Measurements from ENCODE around the gene LACC1. TPM values are rescaled to one million over a fixed set of nuclear protein-coding genes. Genes with fewer than 3 reads are reported as not detected.

Gene LACC1
- total RNA-seq = 2.0 to 2.3 TPM (median 2.1 TPM) in 3 replicates

- H3K27me3 Mint-ChIP-seq (ENCODE audit: low read depth) = peaks cover 18% of the 10 kb centered on the region
- H3K36me3 Mint-ChIP-seq = no peaks in the 10 kb centered on the region
- H3K4me3 Mint-ChIP-seq = peak within 1 kb of the TSS; percentile 83
- no peak for TF ChIP-seq CTCF (IDR thresholded peaks at IDR 0.05; ENCODE audit: unreplicated experiment)
- peaks cover 28% of the 10 kb centered on the region for H3K4me1 Mint-ChIP-seq
- DNase-seq (ENCODE audit: low spot score in 2 of 2, unreplicated experiment in 2 of 2) = peak in 1 of 2 experiments; percentile 42
- no peaks in the 10 kb centered on the region for H3K9me3 Mint-ChIP-seq
- peak within 1 kb of the TSS; percentile 93 for H3K27ac Mint-ChIP-seq
These were observed at the start of gene LACC1 for GRCh38 chr13:43879755-43880181. Gene LACC1 (plus strand): TSS chr13:43879904. CDS start chr13:43880986, 1,082 bp downstream.

- no peak for TF ChIP-seq CTCF (IDR thresholded peaks at IDR 0.05; ENCODE audit: unreplicated experiment)
- no peak for DNase-seq (ENCODE audit: low spot score in 2 of 2, unreplicated experiment in 2 of 2)
- no peaks in the 10 kb centered on the region for H3K36me3 Mint-ChIP-seq
- H3K27ac Mint-ChIP-seq = peak overlapping the region; percentile 70
- H3K4me3 Mint-ChIP-seq = no peak overlapping the region
- H3K27me3 Mint-ChIP-seq (ENCODE audit: low read depth) = no peaks in the 10 kb centered on the region
- H3K9me3 Mint-ChIP-seq = no peaks in the 10 kb centered on the region
- peaks cover 19% of the 10 kb centered on the region for H3K4me1 Mint-ChIP-seq
These were observed 49.2 kb upstream of the LACC1 start for GRCh38 chr13:43830497-43830881.

- H3K27ac Mint-ChIP-seq = peak overlapping the region; percentile 70
- TF ChIP-seq CTCF (IDR thresholded peaks at IDR 0.05; ENCODE audit: unreplicated experiment) = no peak
- no peak overlapping the region for H3K4me3 Mint-ChIP-seq
- no peaks in the 10 kb centered on the region for H3K27me3 Mint-ChIP-seq (ENCODE audit: low read depth)
- H3K4me1 Mint-ChIP-seq = peaks cover 19% of the 10 kb centered on the region
- DNase-seq (ENCODE audit: low spot score in 2 of 2, unreplicated experiment in 2 of 2) = no peak
- H3K36me3 Mint-ChIP-seq = no peaks in the 10 kb centered on the region
- H3K9me3 Mint-ChIP-seq = no peaks in the 10 kb centered on the region
These were observed 48.6 kb upstream of the LACC1 start for GRCh38 chr13:43831088-43831487.

- TF ChIP-seq CTCF (IDR thresholded peaks at IDR 0.05; ENCODE audit: unreplicated experiment) = no peak
- H3K27me3 Mint-ChIP-seq (ENCODE audit: low read depth) = no peaks in the 10 kb centered on the region
- H3K4me3 Mint-ChIP-seq = no peak overlapping the region
- H3K36me3 Mint-ChIP-seq = peaks cover 2% of the 10 kb centered on the region
- H3K4me1 Mint-ChIP-seq = peaks cover 12% of the 10 kb centered on the region
- no peak overlapping the region for H3K27ac Mint-ChIP-seq
- peaks cover 8% of the 10 kb centered on the region for H3K9me3 Mint-ChIP-seq
- no peak for DNase-seq (ENCODE audit: low spot score in 2 of 2, unreplicated experiment in 2 of 2)
These were observed 44.0 kb upstream of the LACC1 start for GRCh38 chr13:43835701-43836100.

- no peak for TF ChIP-seq CTCF (IDR thresholded peaks at IDR 0.05; ENCODE audit: unreplicated experiment)
- H3K4me1 Mint-ChIP-seq = no peaks in the 10 kb centered on the region
- H3K4me3 Mint-ChIP-seq = no peak overlapping the region
- H3K36me3 Mint-ChIP-seq = peaks cover 15% of the 10 kb centered on the region
- H3K9me3 Mint-ChIP-seq = peaks cover 23% of the 10 kb centered on the region
- H3K27ac Mint-ChIP-seq = no peak overlapping the region
- DNase-seq (ENCODE audit: low spot score in 2 of 2, unreplicated experiment in 2 of 2) = no peak
- H3K27me3 Mint-ChIP-seq (ENCODE audit: low read depth) = no peaks in the 10 kb centered on the region
These were observed 40.8 kb upstream of the LACC1 start for GRCh38 chr13:43838909-43839308.

Measured in mesothelial cell of epicardium (in vitro differentiated cells).